ENCODE results near the gene ARMC5.

GRCh38 chr16:31465788-31466370, 6.6 kb downstream of the ARMC5 start:
- TF ChIP-seq CTCF (IDR thresholded peaks at IDR 0.05) = no peak
- TF ChIP-seq POLR2AphosphoS5 (IDR thresholded peaks at IDR 0.05) = no peak
